Inflammatory macrophage treated with lipopolysaccharide for 1 hour (primary cell): ENCODE data around the gene PHYH.
"Not testable (repeated sequence)": the region's sequence is repeated elsewhere in the genome, so short reads cannot be mapped to it uniquely, and the experiment has no call there.

Source experiments
- DNase-seq, 2 donors: peaks; one replicate each; pipeline ENCODE4 v3.0.0-alpha.2; 2020 to 2022

The PHYH gene

GRCh38 chr10:13319166-13319565, 19.3 kb upstream of the PHYH start:
- no peak for DNase-seq

GRCh38 chr10:13317474-13317873, 17.6 kb upstream of the PHYH start:
- no peak for DNase-seq

DNA sequence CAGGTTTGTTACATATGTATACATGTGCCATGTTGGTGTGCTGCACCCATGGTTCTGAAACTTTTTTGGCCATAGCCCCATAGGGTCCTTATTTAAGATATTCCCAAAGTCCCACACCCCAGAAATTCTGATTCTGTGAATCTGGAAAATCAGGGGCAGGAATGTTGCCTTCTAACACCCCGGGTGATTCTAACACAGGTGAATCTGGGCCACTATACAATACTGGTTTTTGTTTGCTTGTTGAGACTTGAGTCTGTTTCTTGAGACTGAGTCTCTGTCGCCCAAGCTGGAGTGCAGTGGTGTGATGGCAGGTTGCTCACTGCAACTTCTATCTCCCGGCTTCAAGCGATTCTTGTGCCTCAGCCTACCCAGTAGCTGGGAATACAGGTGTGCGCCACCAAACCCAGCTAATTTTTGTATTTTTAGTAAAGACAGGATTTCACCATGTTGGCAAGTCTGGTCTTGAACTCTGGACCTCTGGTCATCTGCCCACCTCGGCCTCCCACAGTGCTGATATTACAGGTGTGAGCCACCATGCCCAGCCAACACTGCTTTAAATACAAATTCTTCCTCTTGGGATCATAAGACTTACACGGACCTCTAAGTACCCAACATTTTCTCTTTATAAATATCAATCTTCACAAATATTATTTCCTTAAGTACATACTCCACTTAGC, 16.9 kb upstream of the PHYH start:
- no peak for DNase-seq

DNA sequence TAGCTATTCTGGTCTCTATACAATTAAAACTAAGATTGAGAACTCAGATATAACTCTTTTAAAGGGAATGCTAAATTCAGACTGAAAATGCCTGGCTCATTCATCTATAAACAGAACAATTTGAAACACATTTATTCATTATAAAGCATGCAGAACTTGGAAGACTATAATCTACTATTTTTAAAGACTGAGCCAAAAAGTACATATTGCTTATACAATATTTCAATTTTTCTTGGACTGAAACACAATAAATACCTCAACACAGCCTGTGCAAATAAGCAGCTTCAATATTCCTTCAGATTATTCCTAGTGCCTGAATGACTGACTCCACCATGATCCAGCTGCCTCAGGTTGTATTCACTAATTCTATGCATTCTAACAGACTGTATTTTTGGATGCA, 15.5 kb upstream of the PHYH start:
- no peak for DNase-seq

DNA sequence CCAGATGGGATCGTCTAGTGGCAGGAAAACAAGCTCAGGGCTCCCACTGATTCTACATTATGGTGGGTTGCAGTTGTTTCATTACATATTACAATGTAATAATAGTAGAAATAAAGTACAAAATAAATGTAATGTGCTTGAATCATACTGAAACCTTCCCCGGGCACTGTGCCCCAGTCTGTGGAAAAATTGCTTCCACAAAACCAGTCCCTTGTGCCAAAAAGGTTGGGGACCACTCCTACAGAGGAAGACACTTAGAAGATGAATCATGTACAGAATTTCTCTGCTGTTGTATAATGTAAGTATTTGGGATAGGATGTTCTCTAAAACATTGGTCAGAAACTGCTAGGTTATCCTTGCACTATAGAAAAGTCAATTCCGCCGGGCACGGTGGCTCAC, 11.3 kb upstream of the PHYH start:
- no peak for DNase-seq

DNA sequence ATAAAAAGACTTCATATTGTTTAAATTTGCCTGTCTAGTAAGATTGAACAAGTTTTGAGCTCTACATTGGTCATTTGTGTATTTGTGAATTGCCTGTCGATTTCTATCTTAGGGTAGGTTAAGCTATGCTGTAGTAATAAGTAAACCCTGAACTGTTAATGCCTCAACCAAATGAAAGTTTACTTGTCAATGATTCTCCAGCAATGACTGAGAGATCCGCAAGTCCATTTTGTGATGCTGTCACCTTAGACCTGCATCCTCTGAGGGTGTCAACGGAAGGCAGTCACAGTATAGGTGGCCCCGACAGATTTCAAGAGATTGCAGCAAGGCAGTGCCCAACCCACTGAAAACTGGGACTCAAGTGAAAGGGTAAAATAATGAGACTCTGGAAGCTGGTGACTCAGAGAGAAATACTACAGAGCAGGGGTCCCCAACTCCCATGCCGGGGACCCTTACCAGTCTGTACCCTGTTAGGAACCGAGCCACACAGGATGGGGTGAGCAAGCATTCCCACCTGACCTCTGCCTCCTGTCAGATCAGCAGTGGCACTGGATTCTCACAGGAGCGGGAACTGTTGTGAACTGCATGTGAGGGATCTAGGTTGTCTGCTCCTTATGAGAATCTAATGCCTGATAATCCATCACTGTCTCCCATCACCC, 10.8 kb upstream of the PHYH start:
- DNase-seq, result no peak

DNA sequence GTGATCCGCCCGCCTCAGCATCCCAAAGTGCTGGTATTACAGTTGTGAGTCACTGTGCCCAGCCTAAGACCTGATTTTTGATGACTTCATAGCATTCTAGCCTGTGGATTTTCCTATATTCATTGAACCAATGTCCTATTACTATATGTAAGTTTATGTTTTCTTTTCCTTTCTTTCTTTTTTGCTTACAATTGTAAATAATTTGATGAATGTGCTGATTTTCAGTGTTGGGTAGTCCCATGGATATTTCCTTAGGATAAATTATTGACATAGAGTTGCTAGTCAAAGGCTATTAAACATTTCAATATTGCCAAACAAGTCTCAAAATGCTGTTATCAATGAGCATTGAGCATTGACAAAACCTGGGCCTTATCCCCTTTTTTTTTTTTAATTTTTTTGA, 9.9 kb upstream of the PHYH start:
- DNase-seq, result no peak

- DNase-seq, result no peak
Observed at GRCh38 chr10:13308096-13308495, 8.2 kb upstream of the PHYH start.

DNA sequence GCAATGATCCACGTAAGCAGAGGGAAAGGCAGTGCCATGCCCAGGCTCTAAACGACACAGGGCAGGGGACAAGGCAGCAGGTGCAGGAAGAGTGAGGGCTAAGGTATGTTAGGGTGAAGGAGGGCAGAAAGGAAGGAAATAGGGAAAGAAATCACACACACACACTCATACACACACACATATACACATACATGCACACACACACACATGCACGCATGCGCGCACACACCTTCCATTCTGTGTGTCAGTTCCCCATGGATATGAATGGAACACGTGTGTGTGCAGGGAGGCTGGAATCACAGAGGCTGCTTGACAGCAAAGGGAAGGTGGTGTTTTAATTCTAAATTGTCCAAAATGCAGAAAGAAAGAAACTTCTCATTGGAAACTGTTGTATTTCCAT, 6.2 kb upstream of the PHYH start:
- no peak for DNase-seq

GRCh38 chr10:13302821-13303555, 3.1 kb upstream of the PHYH start:
- no peak for DNase-seq

GRCh38 chr10:13298748-13299436, 972 bp downstream of the PHYH start:
- no peak for DNase-seq

- no peak for DNase-seq
Observed at GRCh38 chr10:13296476-13296875, 3.4 kb downstream of the PHYH start.

GRCh38 chr10:13294784-13295183, 5.1 kb downstream of the PHYH start:
- no peak for DNase-seq

- no peak for DNase-seq
Observed at GRCh38 chr10:13291821-13292773, 7.8 kb downstream of the PHYH start.

GRCh38 chr10:13291061-13291460, 8.8 kb downstream of the PHYH start:
- no peak for DNase-seq

DNA sequence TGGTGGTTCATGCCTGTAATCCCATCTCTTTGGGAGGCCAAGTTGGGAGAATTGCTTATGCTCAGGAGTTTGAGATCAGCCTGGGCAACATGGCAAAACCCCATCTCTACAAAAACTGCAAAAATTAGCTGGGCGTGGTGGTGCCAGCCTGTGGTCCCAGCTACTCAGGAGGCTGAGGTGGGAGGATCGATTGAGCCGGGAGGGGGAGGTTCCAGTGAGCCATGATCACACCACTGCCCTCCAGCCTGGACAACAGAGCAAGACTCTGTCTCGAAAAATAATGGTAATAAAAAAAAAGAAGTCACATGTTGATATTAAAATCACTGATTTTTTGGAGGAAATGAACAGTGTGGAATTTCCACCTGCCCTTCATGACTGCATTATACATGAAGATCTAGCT, 15.8 kb downstream of the PHYH start:
- DNase-seq, result peak in 1 of 2 donors; percentile 1

DNA sequence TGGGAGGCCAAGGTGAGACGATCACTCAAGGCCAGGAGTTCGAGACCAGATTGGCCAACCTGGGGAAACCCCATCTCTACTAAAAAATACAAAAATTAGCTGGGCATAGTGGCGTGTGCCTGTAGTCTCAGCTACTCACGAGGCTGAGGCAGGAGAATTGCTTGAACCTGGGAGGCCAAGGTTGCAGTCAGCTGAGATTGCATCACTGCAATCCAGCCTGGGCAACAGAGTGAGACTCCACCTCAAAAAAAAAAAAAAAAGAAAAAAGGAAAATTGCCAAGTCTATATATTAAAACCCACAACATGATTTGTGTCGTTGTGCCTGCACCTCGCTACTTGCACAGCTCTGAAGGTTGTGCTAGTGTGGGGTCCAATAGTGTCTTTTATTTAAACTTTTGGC, 17.5 kb downstream of the PHYH start:
- not testable (repeated sequence) for DNase-seq

DNA sequence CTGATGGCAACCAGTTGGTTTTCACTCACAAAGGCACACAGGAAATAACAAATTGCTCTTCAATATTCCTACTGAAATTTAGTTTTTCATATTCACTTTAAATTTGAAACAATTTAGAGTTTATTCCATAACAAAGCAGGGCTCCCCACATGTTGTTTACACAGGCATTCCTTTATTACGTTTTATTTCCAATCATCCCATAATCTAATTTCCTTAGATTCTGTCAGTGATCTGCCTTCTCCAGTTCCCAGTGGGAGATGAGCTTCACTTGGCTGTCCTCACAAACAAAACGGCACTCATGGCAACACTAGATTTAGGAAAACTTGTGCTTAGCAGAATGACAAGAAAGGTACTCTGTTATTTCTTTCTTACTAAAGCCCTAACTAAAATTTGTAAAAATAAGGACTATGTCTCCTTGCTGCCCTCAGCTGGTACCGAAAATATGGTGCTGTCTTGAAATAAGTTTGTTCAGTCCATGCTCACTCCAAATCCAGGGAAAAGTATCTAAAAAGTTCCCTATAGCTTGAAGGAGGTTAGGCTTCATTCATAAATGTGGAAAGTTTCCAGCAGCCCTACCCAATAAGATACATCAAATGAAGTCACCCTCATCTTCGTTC, 23.0 kb downstream of the PHYH start:
- no peak for DNase-seq

DNA sequence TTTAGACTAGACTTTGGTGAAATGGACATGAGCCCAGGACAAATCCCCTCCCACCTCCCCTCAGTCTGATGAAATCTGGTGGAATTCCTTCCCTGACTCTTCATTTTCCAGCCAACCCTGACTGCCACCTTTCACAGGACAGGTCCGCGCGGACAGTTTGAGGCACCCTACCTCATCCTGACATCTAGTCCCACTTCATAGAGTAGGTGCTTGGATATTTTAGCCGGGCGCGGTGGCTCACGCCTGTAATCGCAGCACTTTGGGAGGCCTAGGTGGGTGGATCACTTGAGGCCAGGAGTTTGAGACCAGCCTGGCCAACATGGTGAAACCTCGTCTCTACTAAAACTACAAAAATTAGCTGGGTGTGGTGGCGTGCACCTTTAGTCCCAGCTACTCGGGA, 23.7 kb downstream of the PHYH start:
- DNase-seq, result not testable (repeated sequence)

DNA sequence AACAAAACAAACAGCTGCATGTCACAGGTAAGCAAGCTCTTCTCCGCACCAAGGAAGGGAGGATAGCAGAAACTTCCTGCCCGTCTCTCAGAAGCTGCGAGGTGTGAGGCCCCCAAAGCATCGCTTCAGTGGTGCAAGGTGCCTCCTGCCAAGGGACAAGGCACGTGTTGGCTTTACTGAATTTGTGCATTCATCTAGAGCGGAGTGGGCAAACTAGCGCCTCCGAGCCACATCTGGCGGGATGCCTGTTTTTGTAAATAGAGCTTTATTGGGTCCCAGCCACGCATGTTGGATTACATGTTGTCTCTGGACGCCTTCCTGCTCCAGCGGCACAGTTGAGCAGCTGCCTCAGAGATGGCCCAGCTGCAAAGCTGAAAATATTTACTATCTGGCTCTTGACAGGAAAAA, 27.7 kb downstream of the PHYH start:
- no peak for DNase-seq

GRCh38 chr10:13271552-13272163, 28.2 kb downstream of the PHYH start:
- DNase-seq, result peak; percentile 2 to 5
